Liver (tissue), 9 donors: ENCODE results near the gene FAIM2. TPM values are rescaled to one million over a fixed set of nuclear protein-coding genes. Genes with fewer than 3 reads are reported as not detected.
A peak's percentile ranks its signal among the peaks of the same experiment; 100 is the strongest.

Source experiments
- DNase-seq: peaks from one replicate; pipeline ENCODE4 v3.0.0-alpha.2; 2017; ENCODE audit warnings: low spot score
- H3K27ac ChIP-seq, 2 donors: one replicate each; pipeline ENCODE4 v1.7.0; 2013; ENCODE audit warnings: inconsistent platforms in 2 of 2, low read length in 2 of 2, control low read depth in 1 of 2, low read depth in 1 of 2, mild to moderate bottlenecking in 1 of 2
- H3K27me3 ChIP-seq, 4 donors: one replicate each; pipeline versions ENCODE4 v1.6.1 to v1.7.0; 2013; ENCODE audit warnings: low read length in 3 of 4, inconsistent platforms in 1 of 4, mild to moderate bottlenecking in 1 of 4, moderate library complexity in 1 of 4; ENCODE audit not compliant: control insufficient read depth in 4 of 4, insufficient read depth in 4 of 4
- H3K36me3 ChIP-seq, 4 donors: one replicate each; pipeline versions ENCODE4 v1.6.1 to v1.7.0; 2013; ENCODE audit warnings: low read length in 3 of 4, mild to moderate bottlenecking in 3 of 4, low read depth in 1 of 4, moderate library complexity in 1 of 4; ENCODE audit not compliant: control insufficient read depth in 4 of 4, insufficient read depth in 3 of 4
- H3K4me1 ChIP-seq, 4 donors: one replicate each; pipeline versions ENCODE4 v1.6.1 to v1.7.0; 2013; ENCODE audit warnings: low read length in 3 of 4, mild to moderate bottlenecking in 3 of 4, moderate library complexity in 1 of 4; ENCODE audit not compliant: control insufficient read depth in 4 of 4, insufficient read depth in 4 of 4
- H3K4me3 ChIP-seq, 3 donors: one replicate each; pipeline versions ENCODE4 v1.6.1 to v1.7.0; 2013; ENCODE audit warnings: low read length in 3 of 3, control low read depth in 1 of 3, low read depth in 1 of 3, mild to moderate bottlenecking in 1 of 3
- H3K9ac ChIP-seq, 2 donors: one replicate each; pipeline ENCODE4 v1.7.0; 2013; ENCODE audit warnings: low read length in 2 of 2, mild to moderate bottlenecking in 2 of 2, moderate library complexity in 2 of 2, control low read depth in 1 of 2, low read depth in 1 of 2
- H3K9me3 ChIP-seq, 4 donors: one replicate each; pipeline versions ENCODE4 v1.6.1 to v1.7.0; 2013; ENCODE audit warnings: low read length in 3 of 4; ENCODE audit not compliant: control insufficient read depth in 4 of 4
- EGR1 ChIP-seq, 2 donors: IDR thresholded peaks; 2 replicates each; pipeline ENCODE4 v1.6.1; 2016 to 2018; ENCODE audit warnings: antibody characterized with exemption in 2 of 2, low read depth in 2 of 2
- FOXA1 ChIP-seq: IDR thresholded peaks from 2 replicates; pipeline ENCODE4 v1.6.1; 2016; ENCODE audit warnings: antibody characterized with exemption
- FOXA2 ChIP-seq: IDR thresholded peaks from 2 replicates; pipeline ENCODE4 v1.6.1; 2016; ENCODE audit warnings: antibody characterized with exemption
- GABPA ChIP-seq, 2 donors: IDR thresholded peaks in 1 of 2; conservative IDR thresholded peaks in 1 of 2; 2 replicates each; pipeline ENCODE4 v1.6.1; 2016; ENCODE audit warnings: antibody characterized with exemption in 2 of 2, mild to moderate bottlenecking in 1 of 2, moderate library complexity in 1 of 2
- HNF4A ChIP-seq, 2 donors: conservative IDR thresholded peaks; 2 replicates each; pipeline ENCODE4 v1.6.1; 2016; ENCODE audit warnings: antibody characterized with exemption in 2 of 2, mild to moderate bottlenecking in 2 of 2
- HNF4G ChIP-seq: IDR thresholded peaks from 2 replicates; pipeline ENCODE4 v1.6.1; 2016; ENCODE audit warnings: antibody characterized with exemption
- JUND ChIP-seq, 2 donors: IDR thresholded peaks; 2 replicates each; pipeline ENCODE4 v1.6.1; 2016; ENCODE audit warnings: antibody characterized with exemption in 2 of 2
- NR2F2 ChIP-seq: IDR thresholded peaks from 2 replicates; pipeline ENCODE4 v1.6.1; 2016; ENCODE audit warnings: antibody characterized with exemption
- RAD21 ChIP-seq, 2 donors: IDR thresholded peaks; 2 replicates each; pipeline ENCODE4 v1.6.1; 2016; ENCODE audit warnings: antibody characterized with exemption in 2 of 2, mild to moderate bottlenecking in 2 of 2
- RXRA ChIP-seq, 2 donors: IDR thresholded peaks; 2 replicates each; pipeline ENCODE4 v1.6.1; 2017 to 2018; ENCODE audit warnings: antibody characterized with exemption in 2 of 2, mild to moderate bottlenecking in 1 of 2
- SP1 ChIP-seq: IDR thresholded peaks from 2 replicates; pipeline ENCODE4 v1.6.1; 2018; ENCODE audit warnings: antibody characterized with exemption, mild to moderate bottlenecking
- TAF1 ChIP-seq: conservative IDR thresholded peaks from 2 replicates; pipeline ENCODE4 v1.6.1; 2016; ENCODE audit warnings: antibody characterized with exemption, mild to moderate bottlenecking
- YY1 ChIP-seq: IDR thresholded peaks from 2 replicates; pipeline ENCODE4 v1.6.1; 2016; ENCODE audit warnings: antibody characterized with exemption, mild to moderate bottlenecking
- WGBS: extraction: QIAGEN DNeasy Blood & Tissue Kit; methylation state at CpG from one replicate; pipeline ENCODE4 v1.1.7; 2013; 5-methylcytosine and 5-hydroxymethylcytosine counted together
- polyA plus RNA-seq, 2 donors: library from polyadenylated mRNA; stranded (reverse) in 1 of 2; unstranded in 1 of 2; fragments of 200-250 nt in 1 of 2; fragments of >200 nt in 1 of 2; fragmentation: Nextera tagmentation in 1 of 2; extraction: Ambion mirVana in 1 of 2; gene quantifications; one replicate each; pipeline versions ENCODE4 v1.2.1 to v1.2.3, GENCODE V29; 2013 to 2015
- total RNA-seq, 2 donors: library from RNA; depleted of rRNA; stranded (reverse); fragments of >200 nt; gene quantifications; one replicate each; pipeline ENCODE4 v1.2.3, GENCODE V29; 2014
- TF ChIP-seq, protein P1 (sequence below): IDR thresholded peaks from 2 replicates; pipeline ENCODE4 v1.6.1; 2016; ENCODE audit warnings: antibody characterized with exemption
- TF ChIP-seq, protein P2 (sequence below): IDR thresholded peaks from 2 replicates; pipeline ENCODE4 v1.6.1; 2016; ENCODE audit warnings: antibody characterized with exemption
- TF ChIP-seq, protein P3 (sequence below): fragments of 150-350 bp; IDR thresholded peaks from 2 replicates; pipeline ENCODE4 v1.5.1; 2017; ENCODE audit warnings: improper control_type of control experiment, low read depth, low read length; ENCODE audit not compliant: missing input control
- TF ChIP-seq, protein P4 (sequence below): IDR thresholded peaks from 2 replicates; pipeline ENCODE4 v1.6.1; 2016; ENCODE audit warnings: antibody characterized with exemption
- TF ChIP-seq, protein P5 (sequence below): IDR thresholded peaks from 2 replicates; pipeline ENCODE4 v1.6.1; 2016; ENCODE audit warnings: antibody characterized with exemption, mild to moderate bottlenecking
- donor health status: healthy.
- donor health status: healthy.
- donor health status: healthy.
- donor health status: healthy.
- donor health status: healthy.

FAIM2 gene
- total and polyA plus RNA-seq, 4 donors, result 0.06 to 0.23 TPM; not detected in 2

DNA sequence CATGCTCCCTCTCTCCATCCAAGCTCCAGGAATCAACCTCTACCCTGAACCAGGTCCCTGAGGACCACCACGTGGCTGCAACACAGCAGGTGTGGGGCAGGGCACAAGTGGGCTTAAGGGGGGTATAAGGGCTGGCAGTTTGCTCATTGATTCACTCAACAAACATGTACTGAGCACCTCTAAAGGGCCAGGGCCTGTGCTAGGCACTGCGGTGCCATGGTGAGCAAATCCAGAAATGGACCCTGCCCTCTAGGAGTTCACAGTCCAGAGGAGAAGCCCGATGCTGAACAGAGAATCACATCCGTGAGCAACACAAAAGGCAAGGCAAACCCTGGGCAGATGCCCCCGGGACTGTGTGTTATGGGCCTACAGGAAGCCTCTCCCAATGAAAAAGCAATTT, 40.3 kb upstream of the FAIM2 start:
- 68% methylated on average over 5 of the region's 5 CpGs for WGBS
- Histone ChIP-seq H3K9ac (no peak overlapping the region), H3K9me3 (no peaks in the 10 kb centered on the region), H3K4me3 (no peak overlapping the region), H3K27ac (no peak overlapping the region), H3K36me3 (no peaks in the 10 kb centered on the region), H3K27me3 (no peaks in the 10 kb centered on the region), H3K4me1 (peaks cover 0 to 3% (median 0%) of the 10 kb centered on the region in 4 donors)
- no peak for DNase-seq
- TF ChIP-seq HNF4A (conservative IDR thresholded peaks at IDR 0.05), result peak; percentile 34 to 48
- TF ChIP-seq JUND (IDR thresholded peaks at IDR 0.05), result no peak
- TF ChIP-seq YY1, result no peak
- TF ChIP-seq GABPA (IDR thresholded peaks at IDR 0.05 in 1 of 2, conservative IDR thresholded peaks at IDR 0.05 in 1 of 2), result no peak

DNA sequence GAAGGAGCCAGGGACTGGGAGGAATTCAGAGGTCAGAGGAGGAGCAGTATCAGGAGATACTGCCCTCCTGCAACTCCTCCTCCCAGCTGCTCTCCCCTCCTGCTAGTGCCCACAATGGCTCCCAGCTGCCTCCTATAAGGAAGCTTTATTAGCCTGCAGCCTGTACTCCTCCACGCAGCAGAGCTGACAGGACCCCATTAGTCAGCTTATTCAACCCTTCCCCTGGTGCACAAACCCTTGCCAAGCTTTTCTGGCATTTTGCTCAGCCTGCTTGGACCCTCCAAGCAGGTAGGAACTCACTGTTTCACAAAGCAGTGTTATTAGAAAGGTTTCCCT, 39.9 kb upstream of the FAIM2 start:
- TF ChIP-seq, protein P1, sequence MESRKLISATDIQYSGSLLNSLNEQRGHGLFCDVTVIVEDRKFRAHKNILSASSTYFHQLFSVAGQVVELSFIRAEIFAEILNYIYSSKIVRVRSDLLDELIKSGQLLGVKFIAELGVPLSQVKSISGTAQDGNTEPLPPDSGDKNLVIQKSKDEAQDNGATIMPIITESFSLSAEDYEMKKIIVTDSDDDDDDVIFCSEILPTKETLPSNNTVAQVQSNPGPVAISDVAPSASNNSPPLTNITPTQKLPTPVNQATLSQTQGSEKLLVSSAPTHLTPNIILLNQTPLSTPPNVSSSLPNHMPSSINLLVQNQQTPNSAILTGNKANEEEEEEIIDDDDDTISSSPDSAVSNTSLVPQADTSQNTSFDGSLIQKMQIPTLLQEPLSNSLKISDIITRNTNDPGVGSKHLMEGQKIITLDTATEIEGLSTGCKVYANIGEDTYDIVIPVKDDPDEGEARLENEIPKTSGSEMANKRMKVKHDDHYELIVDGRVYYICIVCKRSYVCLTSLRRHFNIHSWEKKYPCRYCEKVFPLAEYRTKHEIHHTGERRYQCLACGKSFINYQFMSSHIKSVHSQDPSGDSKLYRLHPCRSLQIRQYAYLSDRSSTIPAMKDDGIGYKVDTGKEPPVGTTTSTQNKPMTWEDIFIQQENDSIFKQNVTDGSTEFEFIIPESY, result no peak
- TF ChIP-seq GABPA (IDR thresholded peaks at IDR 0.05 in 1 of 2, conservative IDR thresholded peaks at IDR 0.05 in 1 of 2) (no peak), FOXA2 (no peak), HNF4G (no peak), RAD21 (IDR thresholded peaks at IDR 0.05) (no peak), EGR1 (IDR thresholded peaks at IDR 0.05; ENCODE audit: low read depth in 2 of 2) (no peak), HNF4A (conservative IDR thresholded peaks at IDR 0.05) (no peak), RXRA (IDR thresholded peaks at IDR 0.05) (no peak), SP1 (no peak), JUND (IDR thresholded peaks at IDR 0.05) (no peak), NR2F2 (no peak), YY1 (no peak), FOXA1 (no peak), TAF1 (no peak)
- TF ChIP-seq, protein P2, sequence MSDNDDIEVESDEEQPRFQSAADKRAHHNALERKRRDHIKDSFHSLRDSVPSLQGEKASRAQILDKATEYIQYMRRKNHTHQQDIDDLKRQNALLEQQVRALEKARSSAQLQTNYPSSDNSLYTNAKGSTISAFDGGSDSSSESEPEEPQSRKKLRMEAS, result no peak
- TF ChIP-seq, protein P3, sequence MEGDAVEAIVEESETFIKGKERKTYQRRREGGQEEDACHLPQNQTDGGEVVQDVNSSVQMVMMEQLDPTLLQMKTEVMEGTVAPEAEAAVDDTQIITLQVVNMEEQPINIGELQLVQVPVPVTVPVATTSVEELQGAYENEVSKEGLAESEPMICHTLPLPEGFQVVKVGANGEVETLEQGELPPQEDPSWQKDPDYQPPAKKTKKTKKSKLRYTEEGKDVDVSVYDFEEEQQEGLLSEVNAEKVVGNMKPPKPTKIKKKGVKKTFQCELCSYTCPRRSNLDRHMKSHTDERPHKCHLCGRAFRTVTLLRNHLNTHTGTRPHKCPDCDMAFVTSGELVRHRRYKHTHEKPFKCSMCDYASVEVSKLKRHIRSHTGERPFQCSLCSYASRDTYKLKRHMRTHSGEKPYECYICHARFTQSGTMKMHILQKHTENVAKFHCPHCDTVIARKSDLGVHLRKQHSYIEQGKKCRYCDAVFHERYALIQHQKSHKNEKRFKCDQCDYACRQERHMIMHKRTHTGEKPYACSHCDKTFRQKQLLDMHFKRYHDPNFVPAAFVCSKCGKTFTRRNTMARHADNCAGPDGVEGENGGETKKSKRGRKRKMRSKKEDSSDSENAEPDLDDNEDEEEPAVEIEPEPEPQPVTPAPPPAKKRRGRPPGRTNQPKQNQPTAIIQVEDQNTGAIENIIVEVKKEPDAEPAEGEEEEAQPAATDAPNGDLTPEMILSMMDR, result no peak
- TF ChIP-seq, protein P4, sequence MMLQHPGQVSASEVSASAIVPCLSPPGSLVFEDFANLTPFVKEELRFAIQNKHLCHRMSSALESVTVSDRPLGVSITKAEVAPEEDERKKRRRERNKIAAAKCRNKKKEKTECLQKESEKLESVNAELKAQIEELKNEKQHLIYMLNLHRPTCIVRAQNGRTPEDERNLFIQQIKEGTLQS, result no peak
- TF ChIP-seq, protein P5, sequence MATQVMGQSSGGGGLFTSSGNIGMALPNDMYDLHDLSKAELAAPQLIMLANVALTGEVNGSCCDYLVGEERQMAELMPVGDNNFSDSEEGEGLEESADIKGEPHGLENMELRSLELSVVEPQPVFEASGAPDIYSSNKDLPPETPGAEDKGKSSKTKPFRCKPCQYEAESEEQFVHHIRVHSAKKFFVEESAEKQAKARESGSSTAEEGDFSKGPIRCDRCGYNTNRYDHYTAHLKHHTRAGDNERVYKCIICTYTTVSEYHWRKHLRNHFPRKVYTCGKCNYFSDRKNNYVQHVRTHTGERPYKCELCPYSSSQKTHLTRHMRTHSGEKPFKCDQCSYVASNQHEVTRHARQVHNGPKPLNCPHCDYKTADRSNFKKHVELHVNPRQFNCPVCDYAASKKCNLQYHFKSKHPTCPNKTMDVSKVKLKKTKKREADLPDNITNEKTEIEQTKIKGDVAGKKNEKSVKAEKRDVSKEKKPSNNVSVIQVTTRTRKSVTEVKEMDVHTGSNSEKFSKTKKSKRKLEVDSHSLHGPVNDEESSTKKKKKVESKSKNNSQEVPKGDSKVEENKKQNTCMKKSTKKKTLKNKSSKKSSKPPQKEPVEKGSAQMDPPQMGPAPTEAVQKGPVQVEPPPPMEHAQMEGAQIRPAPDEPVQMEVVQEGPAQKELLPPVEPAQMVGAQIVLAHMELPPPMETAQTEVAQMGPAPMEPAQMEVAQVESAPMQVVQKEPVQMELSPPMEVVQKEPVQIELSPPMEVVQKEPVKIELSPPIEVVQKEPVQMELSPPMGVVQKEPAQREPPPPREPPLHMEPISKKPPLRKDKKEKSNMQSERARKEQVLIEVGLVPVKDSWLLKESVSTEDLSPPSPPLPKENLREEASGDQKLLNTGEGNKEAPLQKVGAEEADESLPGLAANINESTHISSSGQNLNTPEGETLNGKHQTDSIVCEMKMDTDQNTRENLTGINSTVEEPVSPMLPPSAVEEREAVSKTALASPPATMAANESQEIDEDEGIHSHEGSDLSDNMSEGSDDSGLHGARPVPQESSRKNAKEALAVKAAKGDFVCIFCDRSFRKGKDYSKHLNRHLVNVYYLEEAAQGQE, result no peak
- no peak for DNase-seq
- WGBS, result 93% methylated on average over 1 of the region's 1 CpG
- Histone ChIP-seq H3K9me3 (no peaks in the 10 kb centered on the region), H3K4me1 (peaks cover 0 to 3% (median 0%) of the 10 kb centered on the region in 4 donors), H3K9ac (no peak overlapping the region), H3K4me3 (no peak overlapping the region), H3K27ac (no peak overlapping the region), H3K36me3 (no peaks in the 10 kb centered on the region), H3K27me3 (no peaks in the 10 kb centered on the region)
